ENCODE results near the gene RANBP1. TPM values are rescaled to one million over a fixed set of nuclear protein-coding genes. Genes with fewer than 3 reads are reported as not detected.

The RANBP1 gene
- total RNA-seq, 1 experiment from 2014 or later, result 522 TPM

DNA sequence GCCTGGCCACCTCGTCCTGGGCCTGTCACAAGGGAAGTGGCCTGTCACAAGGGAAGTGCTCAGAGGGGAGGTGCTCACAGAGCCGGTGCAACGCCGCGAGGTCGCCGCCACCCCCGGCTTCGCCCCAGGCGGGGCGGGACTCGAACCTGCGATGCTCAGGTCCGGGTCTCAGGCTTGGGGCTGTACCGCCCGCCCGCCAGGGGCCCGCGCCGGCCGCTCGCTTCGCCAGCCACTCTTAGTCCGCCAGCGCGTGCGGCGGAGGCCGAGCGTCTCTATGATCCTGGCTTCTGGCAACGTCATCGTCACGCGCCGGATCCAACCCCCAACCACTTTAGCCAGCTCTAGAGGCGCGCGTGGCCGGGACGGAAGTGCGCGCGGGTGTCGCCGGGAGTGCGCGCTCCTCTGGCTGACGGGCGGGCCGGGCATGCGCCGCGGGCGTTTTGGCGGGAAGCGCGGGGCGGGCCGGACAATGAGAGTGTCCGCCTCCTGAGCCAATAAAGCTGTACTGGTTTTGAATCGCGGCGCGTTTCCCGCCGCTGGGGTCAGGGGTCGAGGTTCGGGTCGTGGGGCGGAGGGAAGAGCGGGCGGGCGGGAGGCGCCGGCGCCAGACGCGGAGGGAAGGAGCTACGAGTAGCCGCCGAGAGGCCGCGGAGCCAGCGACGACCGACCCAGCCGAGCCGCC is 1.2 kb downstream of the RANBP1 start, which contains the start of gene TRMT2A:
Gene TRMT2A (minus strand): TSS at position 276 of the 682 bp plus-strand sequence. CDS start 320 bp downstream, outside the sequence.
- peaks cover 14% of the 10 kb centered on the region for H3K79me1 ChIP-seq (ENCODE audit: insufficient read depth, low read depth, low read length, poor library complexity, severe bottlenecking)
- H3K14ac ChIP-seq (ENCODE audit: insufficient read depth, low read length), result peak within 1 kb of the TSS; percentile 95
- H2AK5ac ChIP-seq (ENCODE audit: insufficient read length, low read length), result no peak within 1 kb of the TSS
- peak; percentile 98 for DNase-seq
- no peak within 1 kb of the TSS for H2AFZ ChIP-seq (ENCODE audit: low read length)
- no peak within 1 kb of the TSS for H4K5ac ChIP-seq (ENCODE audit: insufficient read length, low read depth, low read length)
- TF ChIP-seq, protein P1, sequence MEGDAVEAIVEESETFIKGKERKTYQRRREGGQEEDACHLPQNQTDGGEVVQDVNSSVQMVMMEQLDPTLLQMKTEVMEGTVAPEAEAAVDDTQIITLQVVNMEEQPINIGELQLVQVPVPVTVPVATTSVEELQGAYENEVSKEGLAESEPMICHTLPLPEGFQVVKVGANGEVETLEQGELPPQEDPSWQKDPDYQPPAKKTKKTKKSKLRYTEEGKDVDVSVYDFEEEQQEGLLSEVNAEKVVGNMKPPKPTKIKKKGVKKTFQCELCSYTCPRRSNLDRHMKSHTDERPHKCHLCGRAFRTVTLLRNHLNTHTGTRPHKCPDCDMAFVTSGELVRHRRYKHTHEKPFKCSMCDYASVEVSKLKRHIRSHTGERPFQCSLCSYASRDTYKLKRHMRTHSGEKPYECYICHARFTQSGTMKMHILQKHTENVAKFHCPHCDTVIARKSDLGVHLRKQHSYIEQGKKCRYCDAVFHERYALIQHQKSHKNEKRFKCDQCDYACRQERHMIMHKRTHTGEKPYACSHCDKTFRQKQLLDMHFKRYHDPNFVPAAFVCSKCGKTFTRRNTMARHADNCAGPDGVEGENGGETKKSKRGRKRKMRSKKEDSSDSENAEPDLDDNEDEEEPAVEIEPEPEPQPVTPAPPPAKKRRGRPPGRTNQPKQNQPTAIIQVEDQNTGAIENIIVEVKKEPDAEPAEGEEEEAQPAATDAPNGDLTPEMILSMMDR (conservative IDR thresholded peaks at IDR 0.05), result peak; percentile 34; the same call in 1 of the 3 replicates
- no peaks in the 10 kb centered on the region for H3K9me3 Mint-ChIP-seq
- peak within 1 kb of the TSS; percentile 100 for H3K9ac ChIP-seq (ENCODE audit: extremely low read depth, insufficient read length, low read length)
- peak within 1 kb of the TSS; percentile 37; the same call in 1 of the 2 replicates for H2BK15ac ChIP-seq (ENCODE audit: low read depth, low read length)
- peak within 1 kb of the TSS; percentile 98; the same call in 1 of the 2 replicates for H3K4ac ChIP-seq (ENCODE audit: low read depth, low read length)
- H3K27ac Mint-ChIP-seq, result peak within 1 kb of the TSS; percentile 80 to 97 (median 95); a peak in 6 of 7 replicates
- H3K27me3 Mint-ChIP-seq (ENCODE audit: low read depth), result no peaks in the 10 kb centered on the region
- H3K4me1 ChIP-seq (ENCODE audit: insufficient read depth, low read length), result no peaks in the 10 kb centered on the region
- H2BK20ac ChIP-seq (ENCODE audit: low read depth, low read length, poor library complexity, severe bottlenecking), result no peak within 1 kb of the TSS
- H2BK12ac ChIP-seq (ENCODE audit: insufficient read length, low read depth, low read length), result no peak within 1 kb of the TSS
- peak within 1 kb of the TSS; percentile 39 for H3K56ac ChIP-seq (ENCODE audit: insufficient read length, low read depth, low read length)
- H3K9me3 ChIP-seq (ENCODE audit: control insufficient read depth, low read depth, low read length), result no peaks in the 10 kb centered on the region
- peak within 1 kb of the TSS; percentile 89 for H3K18ac ChIP-seq (ENCODE audit: insufficient read length, low read depth, low read length)
- H3K79me2 ChIP-seq (ENCODE audit: insufficient read depth, low read length), result peaks cover 39% of the 10 kb centered on the region
- H2BK5ac ChIP-seq (ENCODE audit: insufficient read length, low read length), result no peak within 1 kb of the TSS
- peaks cover 40 to 60% (median 54%) of the 10 kb centered on the region in 3 experiments for H3K36me3 Mint-ChIP-seq (ENCODE audit: insufficient read depth in 1 of 3, low read depth in 3 of 3)
- H3T11ph ChIP-seq (ENCODE audit: low read length), result no peak within 1 kb of the TSS
- peak within 1 kb of the TSS; percentile 74 for H3K4me2 ChIP-seq (ENCODE audit: insufficient read depth, insufficient read length, low read length)
- no peak within 1 kb of the TSS for H4K8ac ChIP-seq (replicated peaks; ENCODE audit: insufficient read length, low read depth, low read length)
- no peaks in the 10 kb centered on the region for H4K20me1 ChIP-seq (ENCODE audit: control insufficient read depth, insufficient read depth, insufficient read length)
- peaks cover 12 to 16% of the 10 kb centered on the region in 2 experiments for H3K4me1 Mint-ChIP-seq
- peak within 1 kb of the TSS; percentile 25 for H2BK120ac ChIP-seq (ENCODE audit: low read depth, low read length, poor library complexity, severe bottlenecking)
- no CpG with 5 or more reads among the region's 88 CpGs for WGBS (ENCODE audit: extremely low coverage, insufficient read length, low lambda C conversion rate)
- no peak within 1 kb of the TSS for H3K27ac ChIP-seq (ENCODE audit: insufficient read length, low read depth, low read length)
- peaks cover 8% of the 10 kb centered on the region for H3K23me2 ChIP-seq (ENCODE audit: insufficient read length, low read depth, low read length, poor library complexity, severe bottlenecking)
- H3K27me3 ChIP-seq (ENCODE audit: insufficient read depth, low read length), result no peaks in the 10 kb centered on the region
- no peak within 1 kb of the TSS for H3K23ac ChIP-seq (ENCODE audit: insufficient read length, low read depth, low read length)
- peak within 1 kb of the TSS; percentile 96 for H4K91ac ChIP-seq (ENCODE audit: insufficient read length, low read depth, low read length)
- peak within 1 kb of the TSS; percentile 92 to 94 for H3K4me3 Mint-ChIP-seq

All from H9 (cell line).